NCI-H524 treated with DMSO at 0.1 percent for 48 hours (cell line): ENCODE results near the gene CTNNA1.

ENCODE experiments used
- DNase-seq: peaks from one replicate; lab custom pipeline; 2025; lab: John Stamatoyannopoulos, UW

CTNNA1 gene

DNA sequence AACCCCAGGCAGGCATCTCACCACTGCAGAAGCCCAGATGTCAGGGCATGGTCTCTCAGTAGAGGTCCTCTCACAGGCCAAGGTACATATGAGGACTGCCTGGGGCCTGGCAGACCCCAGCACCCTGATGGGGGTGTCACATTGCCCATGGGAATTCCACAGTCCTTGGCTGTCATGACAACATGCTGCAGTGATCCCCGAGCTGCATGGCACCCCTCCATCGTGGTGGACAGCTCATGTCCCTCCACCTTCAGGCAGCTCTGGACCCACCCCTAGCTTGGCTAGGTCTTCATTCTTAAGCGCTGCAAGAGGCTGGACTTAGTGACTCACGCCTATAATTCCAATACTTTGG, 196.0 kb downstream of the CTNNA1 start:
- no peak for DNase-seq

DNA sequence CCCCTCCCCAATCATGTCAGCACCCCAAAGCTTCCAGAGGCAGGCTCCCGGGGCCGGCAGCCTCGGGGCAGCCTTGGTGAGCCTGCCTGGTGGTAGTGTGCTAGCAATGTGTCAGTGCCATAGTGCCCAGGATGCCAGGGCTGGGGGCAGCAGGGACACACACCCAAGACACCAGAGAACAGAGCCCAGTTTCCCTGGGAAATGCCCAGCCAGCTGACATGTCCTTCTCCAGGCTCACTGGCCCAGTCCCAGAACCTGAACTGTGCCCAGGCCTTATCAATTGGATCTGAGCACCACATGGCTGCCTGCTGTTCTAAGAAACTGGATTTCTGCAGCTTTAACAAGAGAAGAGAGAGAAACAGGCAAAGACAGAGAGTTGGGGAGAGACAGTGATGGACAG, 196.8 kb downstream of the CTNNA1 start:
- DNase-seq, result no peak

DNA sequence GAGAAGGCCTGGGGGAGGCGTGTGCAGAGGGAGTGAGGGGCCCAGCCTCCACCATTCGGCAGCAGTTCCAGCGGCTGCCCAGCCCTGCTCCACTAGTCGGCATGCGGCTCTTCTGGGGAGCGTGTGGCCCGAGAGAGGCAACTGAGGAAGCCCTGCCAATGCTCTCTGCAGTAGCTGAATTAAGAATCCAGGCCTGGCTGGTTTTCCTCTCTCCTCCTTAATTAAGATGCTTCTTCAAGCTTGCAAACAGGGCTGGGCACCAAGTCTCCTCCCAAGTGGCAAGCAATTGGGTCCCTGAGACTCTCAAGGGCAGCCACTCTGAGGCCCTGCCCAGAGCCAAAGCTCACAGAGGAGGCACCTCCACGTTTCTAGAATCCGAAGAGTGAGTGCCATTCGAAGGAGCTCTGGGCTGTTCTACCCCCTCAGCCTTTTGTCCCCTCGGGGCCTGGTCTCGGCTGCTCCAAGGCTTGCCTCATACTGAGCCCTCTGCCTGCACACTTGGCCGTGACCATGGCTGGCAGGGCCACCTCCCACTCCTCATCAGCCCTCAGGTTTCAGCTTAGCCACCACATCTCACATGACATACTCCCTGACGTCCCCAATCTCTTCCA, 197.3 kb downstream of the CTNNA1 start:
- DNase-seq, result no peak

DNA sequence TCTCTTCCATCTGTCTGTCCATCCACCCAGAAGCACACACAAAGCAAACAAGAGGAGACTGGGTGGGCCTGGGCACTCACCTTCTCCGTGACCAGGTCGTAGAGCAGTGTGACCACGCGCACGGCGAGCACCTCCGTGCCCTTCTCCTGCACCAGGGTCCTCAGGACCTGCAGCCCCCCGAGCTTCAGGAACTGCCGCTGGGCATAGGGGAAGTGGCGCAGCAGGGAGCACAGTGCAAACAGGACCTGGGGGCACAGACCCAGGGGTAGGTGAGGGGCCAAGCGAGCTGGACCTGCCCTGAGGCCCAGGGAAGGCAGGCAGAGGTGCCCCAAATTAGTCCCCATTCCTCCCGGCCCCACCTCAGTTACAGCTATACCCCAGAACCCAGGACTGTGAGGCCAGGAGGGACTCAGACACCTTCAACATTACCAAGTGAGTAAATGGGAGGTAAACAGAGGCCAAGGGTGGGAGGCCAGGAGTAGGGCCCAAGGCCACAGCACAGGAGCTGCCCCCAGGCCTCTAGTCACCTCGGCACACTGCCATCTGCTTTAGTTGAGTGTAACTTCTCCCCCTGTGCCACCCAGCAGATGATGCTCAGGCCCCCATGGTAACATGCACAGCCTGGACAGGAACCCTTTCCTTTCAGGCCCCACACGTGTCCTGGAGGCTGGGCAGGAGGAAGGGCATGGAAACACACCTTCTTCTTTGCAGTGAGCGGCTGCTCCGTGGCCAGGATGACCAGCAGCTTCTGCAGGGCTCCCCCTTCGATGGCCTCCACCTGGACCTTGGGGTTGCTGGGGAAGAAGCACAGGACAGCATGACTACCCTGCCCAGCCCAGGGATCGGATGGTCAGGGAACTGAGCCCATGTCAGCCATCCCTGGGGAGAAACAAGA, 198.1 kb downstream of the CTNNA1 start:
- DNase-seq, result no peak

DNA sequence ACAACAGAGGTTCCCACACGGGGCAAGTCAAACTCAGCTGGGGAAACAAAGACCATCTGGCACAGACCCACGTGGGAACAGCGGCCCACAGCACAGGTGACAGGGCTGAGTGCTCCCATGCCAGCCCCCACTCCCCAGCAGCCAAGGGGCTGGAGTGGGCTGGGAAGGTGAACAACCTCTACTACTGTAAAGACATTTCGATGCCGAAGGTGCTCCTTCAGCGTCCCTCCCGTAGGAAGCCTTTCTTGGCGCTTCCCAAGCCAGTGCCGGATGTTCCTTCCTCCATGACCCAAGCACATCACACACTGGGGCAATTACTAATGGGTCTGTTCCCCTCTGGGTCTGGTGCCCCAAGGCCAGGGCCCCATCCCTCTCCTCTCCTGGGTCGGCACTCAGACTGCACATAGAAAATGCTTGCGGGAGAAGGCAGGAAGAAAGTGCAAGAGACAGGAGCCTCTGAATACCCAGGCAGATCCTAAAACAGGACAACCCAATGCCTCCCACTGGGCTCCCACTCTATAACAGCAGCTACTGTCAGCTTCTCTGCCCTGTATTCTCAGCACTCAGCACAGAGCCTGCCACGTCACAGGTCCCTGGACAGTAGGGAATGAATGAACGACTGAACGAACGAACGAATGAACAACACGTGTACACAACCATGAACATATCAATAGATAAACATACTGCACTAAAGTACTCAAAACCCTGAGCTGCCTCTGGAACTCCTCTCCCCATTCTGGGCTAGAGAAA, 198.9 kb downstream of the CTNNA1 start:
- DNase-seq, result no peak

DNA sequence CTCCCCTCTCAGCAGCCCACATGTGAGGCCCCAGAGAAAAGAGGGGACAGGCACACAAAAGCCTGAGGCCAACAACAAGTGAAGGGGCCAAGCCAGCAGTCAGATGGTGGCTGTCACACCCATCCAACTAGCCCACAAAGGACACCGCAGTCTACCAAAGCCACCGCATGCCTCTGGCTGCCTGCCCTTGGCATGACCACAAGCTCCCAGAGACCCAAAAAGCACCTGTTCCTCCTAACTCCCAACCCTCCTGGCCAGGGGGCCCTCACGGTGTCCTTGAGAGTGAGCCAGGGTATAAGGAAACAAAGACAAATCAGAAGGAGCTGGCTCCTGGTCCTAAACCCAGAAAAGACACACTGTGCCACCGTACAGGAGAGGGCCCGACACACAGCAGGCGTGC, 199.7 kb downstream of the CTNNA1 start:
- no peak for DNase-seq

DNA sequence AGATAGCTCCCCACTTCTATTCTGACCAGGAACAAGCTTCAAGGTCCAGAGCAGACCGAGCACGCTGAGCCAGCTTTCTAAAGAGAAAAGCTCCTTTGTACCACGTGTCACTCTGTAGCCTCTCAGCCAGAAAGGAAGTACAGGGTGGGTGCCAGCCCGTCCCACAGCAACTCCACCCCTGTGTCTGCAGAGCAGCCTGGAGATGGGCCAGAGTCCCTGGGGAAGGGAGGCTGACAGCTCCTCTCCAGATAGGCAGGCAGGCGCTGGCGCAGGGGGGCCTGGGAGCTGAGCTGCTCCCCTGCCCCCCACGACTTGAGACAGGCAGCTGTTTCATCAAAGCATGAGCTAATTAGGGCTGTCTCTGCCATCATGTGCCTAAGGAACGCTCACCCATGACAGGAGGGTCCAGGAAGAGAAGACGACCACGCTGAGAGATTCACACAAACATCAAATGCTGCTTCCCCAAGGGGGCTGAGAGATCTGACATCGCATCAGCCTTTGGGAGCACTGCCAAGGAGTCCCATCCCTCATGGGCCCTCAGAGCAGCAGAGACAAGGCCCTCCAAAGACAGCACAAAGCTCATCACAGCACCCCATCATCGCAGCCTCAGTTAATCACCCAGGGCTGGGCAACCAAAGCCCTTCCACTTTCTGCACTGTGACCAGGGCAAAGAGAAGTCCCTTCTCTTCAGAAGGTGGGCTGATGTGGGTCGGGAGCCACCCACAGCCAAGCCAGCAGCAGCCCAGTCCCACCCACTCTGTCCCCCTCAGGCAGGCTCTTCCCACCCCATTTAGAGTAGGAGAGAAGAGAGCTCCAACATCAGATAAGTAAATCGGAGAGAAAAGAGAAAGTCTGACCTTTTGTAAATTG, 200.4 kb downstream of the CTNNA1 start:
- peak; percentile 74 for DNase-seq

DNA sequence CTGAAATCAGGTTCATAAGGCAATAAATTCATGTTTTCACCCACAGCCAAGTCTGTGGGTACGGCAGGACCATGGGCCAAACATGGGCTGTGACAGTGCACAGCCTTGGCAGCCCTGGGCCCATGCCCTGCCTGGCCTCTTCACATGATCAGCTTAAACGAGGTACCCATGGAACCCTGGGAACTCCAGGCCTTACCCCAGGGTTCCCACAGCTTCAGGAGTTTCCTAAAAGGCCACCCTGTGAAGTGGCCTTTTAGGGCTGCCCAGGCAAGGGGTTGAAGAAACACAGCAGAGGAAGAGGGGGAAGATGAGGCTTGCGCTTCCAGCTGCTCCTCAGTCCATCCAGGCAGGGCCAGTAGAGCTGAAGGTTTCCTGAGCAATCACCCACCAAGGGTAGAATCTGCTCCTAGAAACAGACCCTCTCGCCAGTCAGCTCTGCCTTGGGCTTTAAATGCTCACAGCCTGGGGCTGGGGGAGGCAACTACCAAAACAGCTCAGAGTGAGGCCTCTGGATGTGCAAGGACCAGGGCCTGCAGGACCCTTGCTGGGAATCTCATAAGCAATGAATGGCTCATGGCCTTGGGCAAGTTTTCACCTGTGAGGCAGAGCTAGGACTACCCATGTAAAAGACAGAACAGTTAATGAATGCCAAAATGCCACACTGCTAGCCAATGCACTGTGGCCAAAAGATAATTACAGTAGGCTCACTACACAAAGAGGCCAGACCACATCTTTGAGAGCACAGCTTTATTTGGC, 201.2 kb downstream of the CTNNA1 start:
- no peak for DNase-seq

DNA sequence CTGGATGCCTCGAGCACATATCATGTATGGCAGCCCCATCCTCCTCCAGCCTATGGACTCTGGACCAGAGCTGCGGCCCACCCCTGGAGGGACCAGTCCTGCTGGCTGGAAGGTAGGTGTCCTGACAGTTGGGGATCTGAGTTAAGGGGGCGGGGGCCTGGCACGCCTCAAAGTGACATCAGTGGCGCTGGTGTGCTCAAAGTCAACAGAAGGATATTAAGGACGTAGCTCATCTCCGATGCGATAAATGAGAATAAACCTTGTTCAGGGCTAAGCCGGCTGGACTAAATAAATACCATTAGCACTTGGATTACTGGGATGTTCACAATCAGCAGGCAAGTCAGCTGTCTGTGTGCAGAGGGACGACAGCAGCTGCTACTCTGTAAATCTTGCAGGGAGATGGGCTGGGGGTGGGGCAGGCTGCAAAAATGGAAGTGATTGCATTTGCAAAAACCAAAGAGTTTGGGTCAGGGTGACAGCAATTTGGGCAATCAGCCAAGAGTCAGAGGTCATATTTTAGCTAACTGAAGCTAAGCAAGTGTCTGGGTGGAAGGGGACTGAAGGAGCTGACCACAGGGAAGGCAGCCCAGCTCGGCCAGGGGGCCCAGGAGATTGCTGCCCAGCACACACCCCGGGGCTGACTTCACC, 201.9 kb downstream of the CTNNA1 start:
- peak; percentile 93 for DNase-seq

DNA sequence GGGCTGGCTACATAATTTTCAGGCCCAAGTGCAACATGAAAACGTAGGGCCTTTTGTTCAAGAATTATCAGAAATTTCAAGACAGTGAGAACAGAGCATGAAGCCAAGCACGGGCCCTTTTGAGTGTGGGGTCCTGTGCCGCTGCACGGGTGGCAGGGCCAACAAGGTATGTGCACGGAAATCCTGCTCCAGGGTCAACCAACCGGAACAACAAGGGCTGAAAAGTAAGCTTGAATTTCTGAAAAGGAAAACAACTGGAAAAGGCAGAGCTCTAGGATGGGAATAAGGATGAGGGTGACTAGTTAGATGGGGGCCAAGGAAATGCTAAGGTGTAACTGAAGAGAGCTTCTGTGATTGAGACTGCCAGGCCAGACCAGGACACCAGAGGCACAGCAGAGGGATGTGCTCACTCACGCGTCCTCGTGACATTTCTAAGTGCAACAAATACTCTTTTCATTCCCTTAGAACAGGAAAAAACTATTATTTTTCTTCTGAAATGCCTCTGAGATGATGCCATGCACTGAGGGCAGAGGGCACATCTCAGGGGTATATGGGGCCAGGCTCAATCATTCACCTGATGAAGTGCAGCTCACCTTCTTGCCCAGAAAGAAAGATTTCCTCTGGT, 202.6 kb downstream of the CTNNA1 start:
- no peak for DNase-seq

DNA sequence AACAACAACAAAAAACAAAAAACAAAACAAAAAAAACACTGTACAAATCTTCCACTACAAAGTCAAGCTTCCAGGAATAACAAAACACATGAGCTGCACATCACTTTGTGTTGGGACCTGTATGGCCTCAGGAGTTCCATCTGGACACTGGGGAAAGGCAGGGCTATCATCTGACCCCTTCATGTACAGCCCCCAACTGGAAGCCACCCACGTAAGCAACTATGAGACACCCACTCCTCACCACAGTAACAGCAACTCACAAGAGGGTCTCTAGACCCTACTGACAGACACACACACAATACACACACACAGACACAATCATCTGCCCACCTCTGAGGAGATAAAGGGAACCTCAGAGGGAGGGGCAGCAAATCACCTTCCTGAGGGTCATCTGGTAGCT, 203.6 kb downstream of the CTNNA1 start:
- DNase-seq, result no peak

DNA sequence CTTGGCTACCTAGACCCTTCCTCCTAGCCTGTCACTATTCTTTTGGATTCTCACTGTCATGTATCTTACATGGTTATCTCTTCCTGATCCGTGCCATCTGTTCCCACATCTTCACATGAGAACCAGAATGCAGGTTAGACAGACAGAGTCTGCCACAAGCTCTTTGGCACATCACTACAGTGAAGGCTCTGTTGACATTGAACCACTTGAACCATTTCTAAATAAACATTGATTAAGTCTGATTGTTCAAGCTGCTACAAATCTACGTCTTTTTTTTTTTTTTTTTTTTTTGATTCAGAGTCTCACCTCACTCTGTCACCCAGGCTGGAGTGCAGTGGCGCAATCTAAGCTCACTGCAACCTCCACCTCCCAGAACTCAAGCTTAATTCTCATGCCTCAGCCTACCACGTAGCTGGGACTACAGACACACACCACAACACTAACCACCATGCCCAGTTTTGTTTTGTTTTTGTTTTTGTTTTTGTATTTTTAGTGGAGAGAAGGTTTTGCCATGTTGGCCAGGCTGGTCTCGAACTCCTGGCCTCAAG, 207.0 kb downstream of the CTNNA1 start:
- peak; percentile 55 for DNase-seq

DNA sequence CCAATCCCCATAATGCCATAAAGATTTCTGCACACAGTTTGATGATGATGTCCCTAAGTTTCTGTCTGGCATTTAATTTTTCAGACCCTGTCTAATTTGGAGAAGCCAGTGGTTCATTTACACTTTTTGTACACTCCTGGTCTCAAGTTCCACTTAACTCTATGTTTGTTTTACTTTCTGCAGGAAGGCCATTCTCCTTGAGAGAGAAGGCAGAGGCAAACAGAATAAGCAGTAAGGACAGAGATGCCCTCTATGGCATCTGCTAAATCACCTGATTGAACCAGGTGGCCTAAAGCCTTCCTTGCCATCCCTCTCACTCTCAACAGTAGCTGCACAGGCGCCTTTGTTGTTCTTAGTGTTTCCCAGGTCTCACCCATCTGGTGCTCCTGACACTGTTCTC, 208.0 kb downstream of the CTNNA1 start:
- DNase-seq, result peak; percentile 47

DNA sequence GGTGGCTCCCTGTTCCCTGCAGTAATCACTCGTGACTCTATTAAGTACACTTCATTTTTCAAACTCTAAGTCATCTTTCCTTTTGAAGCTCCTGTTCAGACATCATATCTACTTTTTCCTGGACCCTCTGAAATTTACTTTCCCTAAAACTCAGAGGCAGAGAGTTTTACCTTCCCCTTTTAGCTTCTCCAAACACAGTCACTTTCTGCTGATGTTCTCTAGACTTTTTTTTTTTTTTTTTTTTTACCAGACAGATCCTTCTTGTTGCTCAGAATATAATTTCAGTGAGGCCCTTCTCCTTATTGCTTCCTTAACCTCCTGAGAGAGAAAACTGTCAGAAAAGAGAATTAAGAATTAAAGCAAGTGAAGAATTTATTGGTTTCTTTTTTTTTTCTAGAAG, 208.5 kb downstream of the CTNNA1 start:
- DNase-seq, result no peak

DNA sequence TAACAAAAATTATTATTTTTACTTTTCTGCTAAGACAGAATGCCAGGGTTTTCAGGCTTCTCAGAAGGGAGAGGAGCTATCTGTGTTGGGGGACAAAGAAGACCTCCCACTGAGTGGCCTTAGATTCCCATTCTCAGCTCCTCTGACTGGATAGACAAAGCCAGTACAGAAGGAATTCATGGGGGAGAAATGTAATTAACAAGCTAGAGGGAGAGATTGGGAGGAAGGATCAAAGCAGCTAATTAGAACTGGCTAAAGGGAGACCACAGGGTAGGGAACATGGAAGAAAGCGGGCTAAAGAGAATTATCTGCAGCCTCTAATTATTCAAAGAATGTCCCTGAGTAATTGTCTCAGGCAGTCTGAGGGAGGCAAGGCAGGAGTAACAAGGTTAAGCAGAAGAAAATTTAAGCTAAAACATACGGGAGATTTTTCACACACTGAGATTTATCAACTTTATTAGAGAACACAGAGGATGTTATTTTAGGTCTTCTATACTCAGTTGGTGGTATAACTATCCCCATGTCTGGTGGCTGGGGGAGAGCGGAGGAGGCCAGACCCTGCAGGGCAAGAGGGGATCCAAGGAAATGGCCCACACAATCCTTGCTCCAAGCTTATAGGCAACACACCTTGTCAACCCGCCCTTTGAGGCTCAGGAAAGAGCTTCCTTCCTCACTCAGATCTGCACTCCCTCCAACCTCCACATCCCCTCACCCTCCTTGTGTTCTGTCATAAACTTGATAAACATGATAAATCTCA, 209.6 kb downstream of the CTNNA1 start:
- no peak for DNase-seq

DNA sequence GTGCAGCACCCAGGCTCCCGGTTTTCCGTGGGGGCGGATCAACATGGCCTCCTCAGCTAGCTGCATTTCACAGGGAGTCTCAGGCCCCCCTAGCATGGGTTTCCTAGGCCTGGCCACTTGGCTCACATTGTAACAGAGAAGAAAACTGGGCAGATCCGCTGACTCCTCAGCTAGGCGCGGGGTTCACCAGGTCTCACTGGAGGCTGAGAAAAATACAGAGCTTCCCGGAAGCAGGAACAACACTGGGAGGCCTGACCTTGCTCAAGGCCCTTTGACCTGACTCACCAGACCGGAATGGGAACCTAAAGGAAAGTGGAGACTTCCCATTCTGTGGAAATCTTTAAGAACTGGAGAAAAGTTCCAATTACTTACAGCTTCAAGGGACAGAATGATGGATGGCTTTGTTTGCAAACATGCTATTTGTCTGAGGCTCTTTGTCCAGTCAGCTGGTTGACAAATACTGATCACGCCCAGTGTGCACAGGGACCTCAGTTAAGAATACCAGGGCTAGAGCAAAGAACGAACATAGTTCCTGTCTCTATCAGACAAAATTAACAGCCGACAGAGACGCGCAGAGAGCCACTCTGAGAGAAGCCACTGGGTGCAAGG, 210.6 kb downstream of the CTNNA1 start:
- DNase-seq, result no peak

DNA sequence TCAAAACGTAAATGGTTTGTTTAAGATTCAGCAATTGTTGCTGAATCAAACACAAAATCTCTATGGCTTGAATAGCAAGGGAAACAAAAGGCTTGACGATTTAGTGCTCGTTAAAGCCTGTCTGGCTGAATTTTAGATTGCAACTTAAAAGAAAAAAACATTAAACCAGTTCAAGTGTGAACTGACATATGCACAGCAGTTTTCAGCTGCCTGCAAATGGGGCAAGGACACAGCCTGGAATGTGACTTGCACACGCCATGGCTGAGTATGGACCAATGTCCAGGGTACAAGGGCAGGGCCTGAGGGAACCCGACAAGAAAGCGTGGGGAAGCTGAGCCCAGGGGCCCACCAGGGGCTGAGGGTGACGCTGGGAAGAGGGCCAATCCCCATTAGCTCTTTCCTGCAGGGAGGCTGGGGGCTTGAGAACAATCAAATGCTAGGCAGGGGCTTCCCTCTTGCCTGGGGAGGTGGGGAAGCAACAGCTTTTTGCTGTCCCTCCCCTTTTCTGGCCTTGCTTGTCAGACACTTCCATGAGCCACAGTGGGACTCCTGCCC, 211.5 kb downstream of the CTNNA1 start:
- no peak for DNase-seq

DNA sequence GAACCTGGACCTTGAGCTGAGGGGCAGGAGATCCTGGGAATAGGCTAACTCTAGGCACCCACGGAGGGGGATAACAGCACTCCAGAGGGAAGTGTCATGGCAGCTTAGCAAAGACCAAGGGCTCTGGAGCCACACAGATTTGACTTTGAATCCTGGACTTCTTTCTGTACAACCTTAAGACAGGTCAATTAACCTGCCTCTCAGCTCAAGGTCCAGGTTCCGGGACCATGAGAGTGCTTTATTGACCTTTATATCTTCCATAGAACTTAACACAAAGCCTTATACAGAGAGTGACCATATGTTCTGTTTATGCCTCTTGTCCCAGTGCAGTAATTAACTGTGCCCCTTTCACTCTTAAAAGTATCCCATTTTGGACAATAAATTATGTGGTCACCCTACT, 212.4 kb downstream of the CTNNA1 start:
- DNase-seq, result no peak
